GM19239 (cell line): ENCODE results near the gene MUC5AC.
"Not testable (repeated sequence)": the region's sequence is repeated elsewhere in the genome, so short reads cannot be mapped to it uniquely, and the experiment has no call there.

Experiments used
- DNase-seq: peaks from one replicate; pipeline ENCODE4 v3.0.0; 2011; ENCODE audit warnings: low spot score; ENCODE audit not compliant: insufficient read length
- FAIRE-seq: peaks from 2 replicates; lab custom pipeline; 2011; peaks lifted over from hg19 to GRCh38; lab: Jason Lieb, UNC

The MUC5AC gene, protein sequence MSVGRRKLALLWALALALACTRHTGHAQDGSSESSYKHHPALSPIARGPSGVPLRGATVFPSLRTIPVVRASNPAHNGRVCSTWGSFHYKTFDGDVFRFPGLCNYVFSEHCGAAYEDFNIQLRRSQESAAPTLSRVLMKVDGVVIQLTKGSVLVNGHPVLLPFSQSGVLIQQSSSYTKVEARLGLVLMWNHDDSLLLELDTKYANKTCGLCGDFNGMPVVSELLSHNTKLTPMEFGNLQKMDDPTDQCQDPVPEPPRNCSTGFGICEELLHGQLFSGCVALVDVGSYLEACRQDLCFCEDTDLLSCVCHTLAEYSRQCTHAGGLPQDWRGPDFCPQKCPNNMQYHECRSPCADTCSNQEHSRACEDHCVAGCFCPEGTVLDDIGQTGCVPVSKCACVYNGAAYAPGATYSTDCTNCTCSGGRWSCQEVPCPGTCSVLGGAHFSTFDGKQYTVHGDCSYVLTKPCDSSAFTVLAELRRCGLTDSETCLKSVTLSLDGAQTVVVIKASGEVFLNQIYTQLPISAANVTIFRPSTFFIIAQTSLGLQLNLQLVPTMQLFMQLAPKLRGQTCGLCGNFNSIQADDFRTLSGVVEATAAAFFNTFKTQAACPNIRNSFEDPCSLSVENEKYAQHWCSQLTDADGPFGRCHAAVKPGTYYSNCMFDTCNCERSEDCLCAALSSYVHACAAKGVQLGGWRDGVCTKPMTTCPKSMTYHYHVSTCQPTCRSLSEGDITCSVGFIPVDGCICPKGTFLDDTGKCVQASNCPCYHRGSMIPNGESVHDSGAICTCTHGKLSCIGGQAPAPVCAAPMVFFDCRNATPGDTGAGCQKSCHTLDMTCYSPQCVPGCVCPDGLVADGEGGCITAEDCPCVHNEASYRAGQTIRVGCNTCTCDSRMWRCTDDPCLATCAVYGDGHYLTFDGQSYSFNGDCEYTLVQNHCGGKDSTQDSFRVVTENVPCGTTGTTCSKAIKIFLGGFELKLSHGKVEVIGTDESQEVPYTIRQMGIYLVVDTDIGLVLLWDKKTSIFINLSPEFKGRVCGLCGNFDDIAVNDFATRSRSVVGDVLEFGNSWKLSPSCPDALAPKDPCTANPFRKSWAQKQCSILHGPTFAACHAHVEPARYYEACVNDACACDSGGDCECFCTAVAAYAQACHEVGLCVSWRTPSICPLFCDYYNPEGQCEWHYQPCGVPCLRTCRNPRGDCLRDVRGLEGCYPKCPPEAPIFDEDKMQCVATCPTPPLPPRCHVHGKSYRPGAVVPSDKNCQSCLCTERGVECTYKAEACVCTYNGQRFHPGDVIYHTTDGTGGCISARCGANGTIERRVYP (N-terminal part only)

GRCh38 chr11:1157645-1158591, at the start of gene MUC5AC:
Gene MUC5AC, plus strand, starts transcription at chr11:1157953. Its CDS starts 47 bp downstream, at chr11:1158000.
- no peak for FAIRE-seq
- DNase-seq, result no peak

DNA sequence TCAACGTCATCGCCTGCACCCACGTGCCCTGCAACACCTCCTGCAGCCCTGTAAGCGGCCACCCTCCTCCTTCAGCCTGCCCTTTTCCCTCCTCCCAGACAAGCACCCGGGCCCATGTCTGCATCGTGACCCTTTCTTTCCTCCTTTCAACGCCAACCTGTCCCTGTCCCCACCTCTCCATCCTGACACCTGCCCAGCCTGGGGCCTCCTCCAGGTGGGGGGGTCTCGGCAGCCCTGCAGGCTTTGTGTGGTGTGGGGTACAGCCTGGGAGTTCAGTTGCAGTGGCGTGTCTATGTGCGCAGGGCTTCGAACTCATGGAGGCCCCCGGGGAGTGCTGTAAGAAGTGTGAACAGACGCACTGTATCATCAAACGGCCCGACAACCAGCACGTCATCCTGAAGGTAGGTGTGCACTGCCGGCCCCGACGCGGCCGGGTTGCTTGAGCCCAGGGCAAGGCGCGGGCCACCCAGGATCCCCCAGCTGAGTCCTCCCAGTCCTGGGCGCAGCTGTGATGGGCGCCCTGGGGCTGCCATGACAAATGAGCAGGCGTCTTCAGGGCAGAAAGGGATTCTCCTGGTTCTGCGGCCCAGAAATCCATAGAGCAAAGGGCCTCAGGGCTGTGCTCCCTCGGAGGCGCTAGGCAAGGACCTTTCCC, 49.4 kb upstream of the MUC5AC start:
- DNase-seq (no peak), FAIRE-seq (no peak)

- DNase-seq (no peak), FAIRE-seq (no peak)
Measured at GRCh38 chr11:1109101-1109917, 48.4 kb upstream of the MUC5AC start.

DNA sequence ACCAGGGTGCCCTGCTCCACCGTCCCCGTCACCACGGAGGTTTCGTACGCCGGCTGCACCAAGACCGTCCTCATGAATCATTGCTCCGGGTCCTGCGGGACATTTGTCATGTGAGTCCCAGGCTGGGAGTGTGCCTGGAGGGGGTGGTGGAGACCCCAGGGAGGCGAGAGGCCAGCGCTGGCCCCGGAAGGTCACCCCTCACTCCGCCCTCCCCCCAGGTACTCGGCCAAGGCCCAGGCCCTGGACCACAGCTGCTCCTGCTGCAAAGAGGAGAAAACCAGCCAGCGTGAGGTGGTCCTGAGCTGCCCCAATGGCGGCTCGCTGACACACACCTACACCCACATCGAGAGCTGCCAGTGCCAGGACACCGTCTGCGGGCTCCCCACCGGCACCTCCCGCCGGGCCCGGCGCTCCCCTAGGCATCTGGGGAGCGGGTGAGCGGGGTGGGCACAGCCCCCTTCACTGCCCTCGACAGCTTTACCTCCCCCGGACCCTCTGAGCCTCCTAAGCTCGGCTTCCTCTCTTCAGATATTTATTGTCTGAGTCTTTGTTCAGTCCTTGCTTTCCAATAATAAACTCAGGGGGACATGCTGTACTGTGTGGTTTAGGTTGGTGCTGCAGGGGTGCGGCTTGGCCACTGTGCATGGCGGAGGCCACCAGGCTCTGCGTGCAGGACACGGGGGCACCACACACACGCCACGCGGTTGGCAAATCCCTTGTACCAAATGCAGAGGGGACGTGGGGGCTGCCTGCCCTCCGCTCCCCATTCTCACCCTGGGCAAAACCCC, 47.6 kb upstream of the MUC5AC start:
- FAIRE-seq (no peak), DNase-seq (no peak)

- DNase-seq (no peak), FAIRE-seq (no peak)
Measured at GRCh38 chr11:1111545-1112212, 46.1 kb upstream of the MUC5AC start.

- FAIRE-seq, result no peak
- DNase-seq, result no peak
Measured at GRCh38 chr11:1112351-1113191, 45.2 kb upstream of the MUC5AC start.

DNA sequence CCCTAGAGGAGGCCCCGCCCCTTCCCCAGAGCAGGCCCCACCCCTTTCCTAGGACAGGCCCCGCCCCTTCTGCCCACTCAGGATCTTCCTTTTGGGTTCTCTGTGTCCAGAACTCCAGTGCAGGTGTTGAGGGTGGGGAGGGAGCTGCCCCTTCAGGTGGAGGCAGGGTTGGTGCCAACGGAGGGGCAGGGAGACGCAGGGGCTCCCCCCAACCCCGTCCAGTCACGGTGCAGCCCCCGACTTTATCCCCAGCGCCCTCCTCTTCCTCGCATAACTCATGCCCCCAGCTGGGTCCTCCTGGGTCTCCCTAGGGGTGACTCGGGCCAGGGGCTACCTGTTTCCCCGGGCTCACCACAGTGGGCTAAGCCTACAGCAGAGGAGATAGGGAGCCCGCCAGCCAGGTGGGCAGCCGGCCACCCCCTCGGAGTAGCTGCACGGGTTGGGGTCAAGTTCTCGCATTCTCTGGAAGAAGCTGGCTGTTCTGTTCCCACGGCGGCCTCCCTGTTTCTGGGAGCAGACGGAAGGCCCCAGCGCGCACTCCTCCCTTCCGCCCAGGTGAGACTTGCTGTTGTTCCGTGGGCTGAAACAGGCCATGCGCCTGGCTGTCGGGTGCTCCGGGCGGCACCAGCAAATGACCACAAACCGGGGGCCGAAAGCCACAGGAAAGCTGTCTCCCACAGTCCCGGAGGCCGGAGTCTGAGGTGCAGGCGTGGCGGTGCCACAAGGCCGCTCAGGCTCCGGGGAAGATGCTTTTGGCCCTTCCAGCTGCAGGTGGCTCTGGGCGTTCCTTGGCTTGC, 44.1 kb upstream of the MUC5AC start:
- DNase-seq, result no peak
- no peak for FAIRE-seq

GRCh38 chr11:1115292-1115691, 42.5 kb upstream of the MUC5AC start:
- FAIRE-seq, DNase-seq: not testable (repeated sequence)

DNA sequence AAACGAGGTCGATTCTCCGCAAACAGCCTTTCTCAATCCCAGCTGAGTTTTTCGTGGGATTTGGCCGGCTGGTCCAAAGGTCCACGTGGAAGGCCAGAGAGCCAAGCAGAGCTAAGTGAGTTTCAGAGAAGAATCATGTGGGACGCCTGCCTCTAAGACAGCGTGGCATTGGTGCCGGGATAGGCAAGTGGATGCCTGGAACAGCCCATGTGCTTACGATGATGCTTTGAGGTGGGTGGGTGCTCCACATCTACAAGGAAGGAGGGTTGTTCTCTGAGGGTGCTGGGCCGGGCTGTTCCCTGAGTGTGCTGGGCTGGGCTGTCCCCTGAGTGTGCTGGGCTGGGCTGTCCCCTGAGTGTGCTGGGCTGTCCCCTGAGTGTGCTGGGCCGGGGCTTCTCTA, 41.6 kb upstream of the MUC5AC start:
- no peak for DNase-seq
- no peak for FAIRE-seq

DNA sequence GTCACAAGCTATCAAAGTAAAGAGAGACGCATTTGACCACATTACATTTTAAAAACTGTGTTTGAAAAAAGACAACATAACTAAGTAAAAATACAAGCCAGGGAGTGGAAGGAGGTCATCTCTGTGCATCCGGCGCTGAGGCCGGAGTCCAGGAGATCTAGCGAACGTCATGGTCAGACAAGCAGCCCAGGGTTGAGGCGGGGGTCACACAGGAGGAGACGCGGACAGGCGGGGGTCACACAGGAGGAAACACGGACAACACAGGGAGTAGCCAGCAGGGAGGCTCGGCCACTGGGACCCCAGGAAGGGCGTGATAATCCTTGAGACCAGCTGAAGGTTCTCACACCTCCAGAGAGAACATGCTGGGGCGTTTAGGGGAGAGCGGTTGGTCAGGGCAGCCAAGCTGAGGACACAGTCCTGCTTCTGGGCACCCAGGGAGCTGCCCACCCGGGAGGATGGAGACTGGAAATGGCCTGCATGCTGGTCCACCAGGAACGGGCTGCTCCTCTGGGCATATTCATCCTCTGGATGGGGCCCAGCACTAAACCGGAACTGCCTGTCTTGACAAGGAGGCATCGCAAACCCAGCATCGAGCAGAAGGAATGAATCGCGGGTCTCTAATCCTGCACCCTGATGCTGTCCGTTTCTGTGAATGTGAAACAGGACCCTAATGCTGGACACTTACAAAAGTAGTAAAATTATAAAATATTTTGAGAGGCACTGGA, 40.9 kb upstream of the MUC5AC start:
- DNase-seq (no peak), FAIRE-seq (no peak)

- no peak for FAIRE-seq
- DNase-seq, result no peak
Measured at GRCh38 chr11:1117992-1118391, 39.8 kb upstream of the MUC5AC start.

DNA sequence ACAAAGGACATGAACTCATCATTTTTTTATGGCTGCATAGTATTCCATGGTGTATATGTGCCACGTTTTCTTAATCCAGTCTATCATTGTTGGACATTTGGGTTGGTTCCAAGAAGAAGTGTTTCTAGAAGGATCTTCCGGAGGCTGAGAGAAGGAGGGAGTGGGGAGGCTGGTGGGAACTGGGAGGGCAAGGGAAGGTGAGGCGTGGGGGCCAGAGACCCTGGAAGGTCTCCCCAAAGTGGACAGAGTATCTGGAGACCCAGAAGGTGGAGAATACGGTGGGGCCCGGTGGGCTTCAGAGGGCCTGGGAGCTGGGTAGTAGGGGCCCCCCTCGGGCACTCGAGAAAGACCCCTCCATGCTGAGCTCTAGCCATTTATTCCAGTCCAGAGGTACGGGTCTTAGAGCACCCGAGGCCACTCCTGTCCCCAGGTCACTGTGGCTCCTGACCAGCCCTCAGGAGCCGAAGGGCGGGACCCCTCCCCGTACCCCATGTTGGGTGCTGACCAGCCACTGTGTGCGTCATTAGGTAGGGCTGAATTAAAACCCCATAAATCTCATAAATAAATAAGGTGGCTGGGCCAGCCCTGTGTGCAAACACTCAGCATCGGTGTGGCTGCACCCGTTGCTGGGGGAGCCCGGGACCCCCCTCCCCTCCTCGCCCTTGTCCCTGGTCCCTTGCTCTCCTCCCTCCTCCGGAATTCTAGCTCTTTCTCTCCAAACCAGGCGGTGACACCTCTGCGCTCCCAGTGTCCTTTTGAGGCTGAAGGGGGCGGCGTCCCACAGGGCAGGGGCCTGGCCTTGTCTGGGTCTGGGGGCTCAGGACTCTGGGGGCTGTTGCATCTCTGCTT, 38.8 kb upstream of the MUC5AC start:
- DNase-seq, result no peak
- no peak for FAIRE-seq

- no peak for DNase-seq
- FAIRE-seq, result no peak
Measured at GRCh38 chr11:1119604-1120146, 38.1 kb upstream of the MUC5AC start.
